NCI-H1105 (cell line): Measurements from ENCODE around the gene GTF2A1.
"Not testable (repeated sequence)": the region's sequence is repeated elsewhere in the genome, so short reads cannot be mapped to it uniquely, and the experiment has no call there.

Source experiments
- DNase-seq: peaks from one replicate; lab custom pipeline; 2025; lab: John Stamatoyannopoulos, UW

Gene GTF2A1

GRCh38 chr14:81220830-81221578, at the start of gene GTF2A1:
GTF2A1 (minus strand) TSS chr14:81220959; CDS start chr14:81220518, 441 bp downstream.
- peak; percentile 100 for DNase-seq

GRCh38 chr14:81269979-81270375, 49.2 kb upstream of the GTF2A1 start:
- DNase-seq = no peak

GRCh38 chr14:81269100-81269978, 48.6 kb upstream of the GTF2A1 start:
- DNase-seq = peak; percentile 46

GRCh38 chr14:81268016-81268416, 47.3 kb upstream of the GTF2A1 start:
- no peak for DNase-seq

GRCh38 chr14:81265636-81266169, 44.9 kb upstream of the GTF2A1 start:
- no peak for DNase-seq

GRCh38 chr14:81264671-81265070, 43.9 kb upstream of the GTF2A1 start:
- DNase-seq = no peak

- no peak for DNase-seq
These were observed 43.1 kb upstream of the GTF2A1 start for GRCh38 chr14:81263777-81264410.

- no peak for DNase-seq
These were observed 40.4 kb upstream of the GTF2A1 start for GRCh38 chr14:81261176-81261575.

GRCh38 chr14:81260732-81261131, 40.0 kb upstream of the GTF2A1 start:
- DNase-seq = no peak

- no peak for DNase-seq
These were observed 35.7 kb upstream of the GTF2A1 start for GRCh38 chr14:81256289-81256960.

GRCh38 chr14:81252278-81252677, 31.5 kb upstream of the GTF2A1 start:
- DNase-seq = no peak

- no peak for DNase-seq
These were observed 26.6 kb upstream of the GTF2A1 start for GRCh38 chr14:81247271-81247766.

- no peak for DNase-seq
These were observed 25.9 kb upstream of the GTF2A1 start for GRCh38 chr14:81246461-81247270.

GRCh38 chr14:81245771-81246170, 25.0 kb upstream of the GTF2A1 start:
- DNase-seq = no peak

- DNase-seq = not testable (repeated sequence)
These were observed 23.7 kb upstream of the GTF2A1 start for GRCh38 chr14:81244431-81244830.

- DNase-seq = no peak
These were observed 22.7 kb upstream of the GTF2A1 start for GRCh38 chr14:81243499-81243898.

GRCh38 chr14:81236849-81237248, 16.1 kb upstream of the GTF2A1 start:
- DNase-seq = not testable (repeated sequence)

- no peak for DNase-seq
These were observed 15.4 kb upstream of the GTF2A1 start for GRCh38 chr14:81236138-81236537.

- no peak for DNase-seq
These were observed 14.3 kb upstream of the GTF2A1 start for GRCh38 chr14:81235096-81235495.

- DNase-seq = peak; percentile 15
These were observed 13.5 kb upstream of the GTF2A1 start for GRCh38 chr14:81234278-81234677.

GRCh38 chr14:81233615-81234014, 12.9 kb upstream of the GTF2A1 start:
- DNase-seq = no peak
